Melanocyte of skin (primary cell): ENCODE data around the gene DENND5B. TPM values are rescaled to one million over a fixed set of nuclear protein-coding genes. Genes with fewer than 3 reads are reported as not detected.

Source experiments
- small RNA-seq, 2 donors: library from RNA; depleted of rRNA; stranded (forward); fragments of <200 nt; gene quantifications; one replicate each; pipeline ENCODE3, GENCODE V24; 2012
- total RNA-seq, 2 donors: library from RNA; depleted of rRNA; stranded (reverse); fragments of >200 nt; gene quantifications; 2 replicates each; pipeline ENCODE4 v1.2.3, GENCODE V29; 2012

The DENND5B gene
- total RNA-seq = 10 to 100 TPM; 17.2 to 18.0 TPM

GRCh38 chr12:31590642-31591379 is at the start of gene DENND5B:
TSS of gene DENND5B (minus strand) at chr12:31591136. CDS start at chr12:31590832, 304 bp downstream.

Small RNA genes within 50 kb of the gene (small RNA-seq; reads per million reads assigned to genes)
- gene RF00019 (0 reads per million in 2 donors), gene RF00026 (0 reads per million in 2 donors), gene RNU5F-4P (0.04 to 0.06 reads per million in 2 donors), gene RNU6-618P (0.13 to 0.17 reads per million in 2 donors), gene RPL31P50 (0 to 0.29 reads per million in 2 donors)

Other genes with a start within 250 kb of the DENND5B start
- gene ETFBKMT, start 68.6 kb upstream of the DENND5B start, total RNA-seq = 1 to 10 TPM; 2.7 to 5.2 TPM
- gene AMN1, start 137.9 kb upstream of the DENND5B start, total RNA-seq = 1 to 10 TPM; 6.2 to 6.3 TPM